Central memory CD4-positive, alpha-beta T cell (primary cell): Measurements from ENCODE around the gene SNX7.

Experiments
- DNase-seq: peaks from one replicate; pipeline ENCODE4 v3.0.0; 2022

SNX7 gene

DNA sequence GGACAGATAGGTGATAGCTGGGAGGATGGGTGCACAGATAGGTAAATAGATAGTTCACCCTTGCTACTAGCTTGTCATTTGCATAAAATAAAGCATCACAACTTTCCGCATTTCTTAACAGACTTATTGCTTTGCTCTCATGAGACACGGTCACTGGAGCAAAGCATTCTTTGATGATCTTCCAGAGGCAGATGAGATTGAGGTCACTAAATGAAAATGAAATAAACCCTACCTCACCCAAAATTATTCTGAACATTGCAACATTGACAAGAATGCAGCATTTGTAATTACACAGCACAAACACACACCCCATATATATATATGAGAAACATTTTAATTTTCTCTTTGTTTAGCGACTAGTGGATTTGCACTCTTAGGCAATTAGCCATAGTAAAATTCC, 107.6 kb downstream of the SNX7 start:
- no peak for DNase-seq

DNA sequence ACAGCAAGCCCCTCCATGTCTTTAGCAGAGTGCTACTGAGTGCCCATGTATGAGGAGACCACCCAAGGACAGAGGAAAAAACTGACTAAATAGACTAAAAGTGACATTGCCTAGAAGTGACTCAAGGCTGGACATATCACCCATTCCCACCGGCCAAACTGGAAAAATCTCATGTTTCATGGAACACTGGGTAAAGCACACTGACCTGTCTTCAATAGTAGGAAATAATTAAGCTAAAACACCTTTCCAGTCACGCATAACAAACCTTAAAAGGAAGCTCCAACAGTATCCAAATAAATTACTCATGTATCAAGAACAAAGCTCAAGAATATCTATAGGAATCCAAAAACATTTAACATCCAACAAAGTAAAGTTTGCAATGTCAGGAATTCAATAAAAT, 120.4 kb downstream of the SNX7 start:
- no peak for DNase-seq

DNA sequence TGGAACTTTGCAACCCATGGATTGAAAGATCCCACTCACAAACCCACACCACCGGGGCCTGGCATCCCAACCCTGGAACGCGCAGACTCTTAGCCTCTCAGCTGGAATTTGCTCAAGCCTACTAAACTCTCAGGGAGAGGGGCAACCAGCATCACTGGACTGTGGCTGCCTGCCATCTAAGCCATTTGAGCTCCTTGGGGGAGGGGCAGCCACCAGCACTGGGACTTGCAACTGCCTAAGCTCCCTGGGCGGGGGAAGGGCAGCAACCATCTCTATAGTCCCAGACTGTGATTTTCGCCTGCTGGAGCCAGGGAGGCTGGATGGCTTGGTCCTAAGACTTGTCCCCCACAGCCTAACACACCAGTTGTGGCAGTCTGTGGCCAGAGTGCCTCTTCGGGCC, 122.3 kb downstream of the SNX7 start:
- no peak for DNase-seq

DNA sequence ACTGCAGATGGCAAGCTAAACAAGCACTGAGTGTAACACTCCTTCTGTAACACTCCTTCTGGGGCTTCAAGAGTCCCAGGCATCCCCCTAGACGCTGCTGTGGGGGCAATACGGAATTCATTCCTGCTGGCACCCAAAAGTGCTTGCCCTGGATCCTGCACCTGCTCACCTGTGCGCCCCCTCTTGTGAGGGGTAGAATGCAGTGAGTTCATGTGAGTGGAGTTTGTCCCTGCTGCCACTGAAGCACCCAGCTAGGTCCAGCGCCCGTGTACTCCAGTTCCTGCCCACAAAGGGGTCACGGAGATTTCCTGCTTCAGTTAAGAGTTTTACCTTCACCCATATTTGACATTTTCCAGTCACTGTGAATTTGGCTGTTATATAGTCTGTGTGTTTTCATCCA, 130.0 kb downstream of the SNX7 start:
- DNase-seq = no peak

DNA sequence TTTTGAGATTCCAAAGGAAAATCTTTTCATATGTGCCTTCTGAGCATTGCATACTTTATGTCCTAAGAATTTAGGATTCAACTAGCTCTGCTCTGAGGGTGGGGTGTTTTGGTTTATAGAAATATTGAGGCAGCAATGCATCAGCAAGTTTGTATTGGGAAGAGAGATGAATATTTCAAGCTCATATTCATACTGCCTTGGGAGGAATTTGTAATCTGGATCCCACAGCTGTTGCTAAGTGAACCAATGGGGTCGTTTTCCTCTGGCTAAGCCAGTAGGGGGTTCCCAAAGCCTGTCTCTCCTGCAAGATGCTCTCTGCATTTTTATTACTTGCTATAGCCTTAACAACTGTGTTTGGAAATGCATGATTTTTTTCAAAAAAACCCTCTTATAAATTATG, 130.6 kb downstream of the SNX7 start:
- DNase-seq = no peak

DNA sequence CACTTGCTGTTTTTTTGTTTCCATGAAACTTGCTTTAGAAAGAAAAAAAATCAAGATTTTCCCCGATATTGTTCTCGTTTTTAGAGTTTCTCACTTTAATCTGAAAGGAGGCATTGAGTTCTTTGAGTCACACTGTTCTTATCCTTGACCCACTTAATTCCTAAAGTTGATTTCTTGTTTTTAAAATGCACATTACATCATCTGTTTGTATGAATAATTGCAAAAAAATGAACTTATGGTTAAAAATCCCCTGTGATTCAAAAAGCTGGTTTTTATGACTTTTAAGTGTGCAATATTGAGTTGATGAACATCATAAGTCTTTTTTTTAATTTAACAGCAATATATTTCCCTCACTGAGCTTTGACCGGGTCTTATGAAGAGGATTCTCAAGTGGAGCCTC, 131.6 kb downstream of the SNX7 start:
- no peak for DNase-seq

DNA sequence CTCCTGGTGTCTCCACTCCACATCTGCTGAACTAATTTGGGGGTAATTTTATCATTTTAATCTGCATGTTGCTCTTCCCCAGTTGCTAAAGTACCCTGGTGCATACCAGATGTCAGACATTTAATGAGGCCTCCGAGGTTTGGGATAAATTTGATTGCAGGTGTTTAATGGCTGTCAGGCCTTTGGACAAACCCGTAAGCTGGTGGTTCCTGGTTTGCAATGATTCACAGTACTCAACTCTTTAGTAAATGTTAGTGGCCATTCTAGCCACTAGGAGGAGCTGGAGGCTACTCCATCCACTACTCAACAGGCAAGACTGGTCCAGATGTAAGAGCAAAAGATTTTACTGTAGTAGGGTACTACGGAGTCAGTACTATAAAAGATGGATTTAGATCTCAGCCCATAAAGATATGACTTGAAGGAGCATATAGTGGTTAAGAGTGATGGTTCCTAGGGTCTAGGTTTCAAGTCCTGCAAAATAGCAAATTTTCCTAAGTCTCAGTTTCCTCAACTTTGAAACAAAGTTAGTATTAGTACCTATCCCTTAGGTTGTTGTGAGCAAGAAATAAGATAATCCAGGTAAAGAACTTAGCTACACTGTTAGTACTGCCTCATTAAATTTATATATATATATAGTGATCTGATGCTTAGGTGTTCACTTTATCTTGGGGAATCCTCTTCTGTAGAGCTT, 132.8 kb downstream of the SNX7 start:
- peak; percentile 62 for DNase-seq

DNA sequence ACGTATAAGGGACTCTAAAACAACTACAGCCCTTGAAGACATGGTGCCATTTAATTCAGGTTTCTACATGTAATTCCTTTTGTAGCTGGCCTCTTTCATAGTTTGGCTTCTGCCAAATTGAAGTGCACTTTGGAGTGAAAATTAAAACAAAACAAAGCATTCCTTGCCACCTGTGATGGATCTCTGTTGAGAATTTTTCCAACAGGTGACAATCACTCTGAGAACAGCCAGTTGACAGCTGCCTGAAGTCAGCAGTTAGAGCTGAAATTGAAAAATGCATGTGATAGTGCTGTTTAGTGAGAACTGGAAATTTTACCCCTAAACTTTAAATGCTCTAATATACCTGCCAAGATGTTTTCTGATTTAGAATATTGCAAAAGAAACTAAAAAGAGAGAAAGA, 134.5 kb downstream of the SNX7 start:
- no peak for DNase-seq

DNA sequence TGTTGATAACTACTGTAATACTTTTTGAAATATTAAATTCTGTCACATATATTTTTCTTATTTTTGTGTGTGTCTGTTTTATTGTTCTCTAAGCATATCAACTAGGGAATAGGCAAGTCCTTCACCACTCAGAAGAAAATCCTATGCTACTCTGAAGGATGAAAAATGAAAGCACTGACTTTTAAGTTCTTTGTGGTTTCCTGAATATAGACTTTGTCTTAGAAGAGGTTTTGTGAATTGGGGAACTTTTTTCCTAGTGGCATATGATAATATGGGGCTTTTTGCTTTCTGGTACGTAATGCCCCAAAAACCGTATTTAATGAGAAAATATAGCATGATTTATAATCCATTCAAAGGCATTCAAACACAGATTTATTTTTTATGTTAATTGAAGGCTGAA, 136.0 kb downstream of the SNX7 start:
- DNase-seq = peak; percentile 42
